OCI-LY7 (cell line): Measurements from ENCODE around the gene RPRD1B. TPM values are rescaled to one million over a fixed set of nuclear protein-coding genes. Genes with fewer than 3 reads are reported as not detected.
"Not testable (repeated sequence)": the region's sequence is repeated elsewhere in the genome, so short reads cannot be mapped to it uniquely, and the experiment has no call there.

Source experiments
- BruUV-seq: library from RNA; stranded (reverse); fragments of 400-500 nt; replicated peaks from 2 replicates; lab custom pipeline; 2021; lab: Mats Ljungman, UMichigan
- CTCF ChIA-PET: fragments of 300-600 bp; sonication (Branson Sonifier 250); formaldehyde crosslinking; loops from one replicate; lab custom pipeline; 2022; ENCODE audit warnings: antibody characterized with exemption; ENCODE audit not compliant: unreplicated experiment; lab: Charles Lee
- POLR2A ChIA-PET: fragments of 300-600 bp; sonication (Branson Sonifier 250); formaldehyde crosslinking; loops from one replicate; lab custom pipeline; 2022; ENCODE audit warnings: antibody characterized with exemption; lab: Charles Lee
- DNase-seq: peaks from one replicate; pipeline ENCODE4 v3.0.0-alpha.2; 2015; ENCODE audit warnings: low spot score
- H2AFZ ChIP-seq: fragments of 200-600 bp; sonication (generic), shearing (Covaris generic); 2 replicates; pipeline ENCODE4 v1.6.1; 2014; ENCODE audit warnings: mild to moderate bottlenecking, antibody characterized with exemption, low read length, moderate library complexity
- H3K27ac ChIP-seq: fragments of 200-600 bp; sonication (generic); 2 replicates; pipeline ENCODE4 v1.5.1; 2014; ENCODE audit warnings: mixed run types, low read depth, mild to moderate bottlenecking, moderate library complexity, low read length, inconsistent platforms; ENCODE audit not compliant: poor library complexity, severe bottlenecking
- H3K36me3 ChIP-seq: fragments of 200-600 bp; sonication (generic); 2 replicates; pipeline ENCODE4 v1.6.1; 2014; ENCODE audit warnings: mild to moderate bottlenecking, antibody characterized with exemption, low read length, moderate library complexity, mixed read lengths; ENCODE audit not compliant: insufficient read depth
- H3K4me1 ChIP-seq: fragments of 200-600 bp; sonication (generic); 2 replicates; pipeline ENCODE4 v1.5.1; 2014; ENCODE audit warnings: mild to moderate bottlenecking, low read length; ENCODE audit not compliant: insufficient read depth, poor library complexity, severe bottlenecking
- H3K4me2 ChIP-seq: fragments of 200-600 bp; sonication (generic); 2 replicates; pipeline ENCODE4 v1.6.1; 2014; ENCODE audit warnings: mild to moderate bottlenecking, low read length
- H3K4me3 ChIP-seq: fragments of 200-600 bp; sonication (generic); 2 replicates; pipeline ENCODE4 v1.5.1; 2014; ENCODE audit warnings: mild to moderate bottlenecking, low read depth, low read length; ENCODE audit not compliant: poor library complexity, severe bottlenecking
- H3K79me2 ChIP-seq: fragments of 200-600 bp; sonication (generic); 2 replicates; pipeline ENCODE4 v1.6.1; 2016; ENCODE audit warnings: low read depth, mild to moderate bottlenecking, low read length, moderate library complexity, mixed read lengths; ENCODE audit not compliant: insufficient read depth
- H3K9me2 ChIP-seq: fragments of 200-600 bp; sonication (generic); 2 replicates; pipeline ENCODE4 v1.6.1; 2016; ENCODE audit warnings: mild to moderate bottlenecking, low read length, mixed read lengths; ENCODE audit not compliant: insufficient read depth
- H3K9me3 ChIP-seq: fragments of 200-600 bp; sonication (generic); 2 replicates; pipeline ENCODE4 v1.6.1; 2014; ENCODE audit warnings: mild to moderate bottlenecking, mixed run types, low read length, mixed read lengths
- H4K20me1 ChIP-seq: fragments of 200-600 bp; sonication (generic); 2 replicates; pipeline ENCODE4 v1.6.1; 2014; ENCODE audit warnings: mild to moderate bottlenecking, antibody characterized with exemption, low read length, moderate library complexity, mixed read lengths; ENCODE audit not compliant: insufficient read depth
- CTCF ChIP-seq: fragments of 200-600 bp; sonication (generic); conservative IDR thresholded peaks from 2 replicates; pipeline ENCODE4 v1.5.1; 2014; ENCODE audit warnings: mild to moderate bottlenecking, antibody characterized with exemption, low read length, moderate library complexity, mixed read lengths
- EZH2phosphoT487 ChIP-seq: fragments of 200-600 bp; sonication (generic); IDR thresholded peaks from 2 replicates; pipeline ENCODE4 v1.6.1; 2018; ENCODE audit warnings: low read depth, borderline replicate concordance, mild to moderate bottlenecking, mixed run types, antibody characterized with exemption, low read length, moderate library complexity, mixed read lengths
- intact Hi-C: fragments of 100-400 bp; cut with micrococcal nuclease; formaldehyde crosslinking; loops from one replicate; pipeline ENCODE4 v1.10.0; 2022; ENCODE audit not compliant: unreplicated experiment
- total RNA-seq, 2 experiments: library from RNA; depleted of rRNA in 1 of 2; stranded (reverse); fragments of >200 nt in 1 of 2; shearing (Covaris generic) in 1 of 2; gene quantifications; 2 replicates each; pipeline ENCODE4 v1.2.3, GENCODE V29; 2014 to 2022

Gene RPRD1B
- total RNA-seq, 2 experiments from 2014 or later = 45.6 to 67.9 TPM

GRCh38 chr20:38104285-38104684 is 70.7 kb downstream of the RPRD1B start:
- Histone ChIP-seq H3K4me1 (no peaks in the 10 kb centered on the region), H3K4me2 (no peak overlapping the region), H2AFZ (no peak overlapping the region), H4K20me1 (no peaks in the 10 kb centered on the region), H3K79me2 (no peaks in the 10 kb centered on the region), H3K9me3 (peaks cover 13% of the 10 kb centered on the region; the same call in 1 of the 2 replicates), H3K36me3 (no peaks in the 10 kb centered on the region), H3K4me3 (no peak overlapping the region), H3K27ac (no peak overlapping the region), H3K9me2 (no peaks in the 10 kb centered on the region)
- TF ChIP-seq CTCF (no peak), EZH2phosphoT487 (no peak)
- POLR2A ChIA-PET = interaction anchor here (0.6 to 0.7 kb wide), 2 partner anchors 70 to 463 kb away, joined by 3 to 4 read pairs; no protein-coding TSS in a partner anchor
- CTCF ChIA-PET = no interaction called here
- no peak for DNase-seq
- BruUV-seq = no TSS peak
- intact Hi-C loops = no loop called here

- Histone ChIP-seq H4K20me1 (no peaks in the 10 kb centered on the region), H3K27ac (no peak overlapping the region)
These were observed 72.9 kb downstream of the RPRD1B start for GRCh38 chr20:38106461-38106860.

GRCh38 chr20:38107386-38107785 is 73.8 kb downstream of the RPRD1B start:
- CTCF ChIA-PET, H3K27ac ChIP-seq, BruUV-seq, H4K20me1 ChIP-seq, intact Hi-C loops, H3K9me2 ChIP-seq, H3K4me2 ChIP-seq, H3K4me3 ChIP-seq, POLR2A ChIA-PET, H3K4me1 ChIP-seq, H3K79me2 ChIP-seq, DNase-seq, H3K36me3 ChIP-seq, H3K9me3 ChIP-seq, H2AFZ ChIP-seq: not testable (repeated sequence)

More at GRCh38 chr20:38106461-38106860, 72.9 kb downstream of the RPRD1B start:
- ChIA-PET POLR2A (no interaction called here), CTCF (no interaction called here)
- TF ChIP-seq CTCF (no peak), EZH2phosphoT487 (no peak)
- H3K9me3 ChIP-seq = no peaks in the 10 kb centered on the region
- no peak overlapping the region for H2AFZ ChIP-seq
- no peak for DNase-seq
- H3K4me2 ChIP-seq = no peak overlapping the region
- H3K79me2 ChIP-seq = no peaks in the 10 kb centered on the region
- H3K4me1 ChIP-seq = no peaks in the 10 kb centered on the region
- H3K4me3 ChIP-seq = no peak overlapping the region
- no TSS peak for BruUV-seq
- H3K9me2 ChIP-seq = no peaks in the 10 kb centered on the region
- no peaks in the 10 kb centered on the region for H3K36me3 ChIP-seq
- intact Hi-C loops = no loop called here

- BruUV-seq, H3K9me3 ChIP-seq, DNase-seq: not testable (repeated sequence)
These were observed 74.4 kb downstream of the RPRD1B start for GRCh38 chr20:38107916-38108315.

More at GRCh38 chr20:38107916-38108315, 74.4 kb downstream of the RPRD1B start:
- H3K4me2 ChIP-seq, H2AFZ ChIP-seq, H3K27ac ChIP-seq, H3K4me3 ChIP-seq, CTCF ChIA-PET, POLR2A ChIA-PET, H3K9me2 ChIP-seq, H3K4me1 ChIP-seq, H4K20me1 ChIP-seq, intact Hi-C loops, H3K79me2 ChIP-seq, H3K36me3 ChIP-seq: not testable (repeated sequence)
